Upper lobe of left lung (tissue), 6 donors: ENCODE measurements around the gene UBA1. TPM values are rescaled to one million over a fixed set of nuclear protein-coding genes. Genes with fewer than 3 reads are reported as not detected.

ENCODE experiments used
- ATAC-seq, 2 donors: fragments of 200-7000 bp; cut with Tn5 transposase; one replicate each; pipeline ENCODE4 v1.9.1; 2022; ENCODE audit warnings: mild to moderate bottlenecking in 2 of 2, moderate library complexity in 2 of 2; ENCODE audit not compliant: low FRiP score in 2 of 2
- DNase-seq, 2 donors: peaks; one replicate each; pipeline ENCODE4 v3.0.0-alpha.2; 2019 to 2020
- H3K27ac ChIP-seq, 4 donors: fragments of 200-600 bp; sonication (generic); one replicate each; pipeline ENCODE4 v1.5.1; 2016 to 2019
- H3K27me3 ChIP-seq, 4 donors: fragments of 200-600 bp; sonication (generic); one replicate each; pipeline ENCODE4 v1.5.1; 2017 to 2019
- H3K36me3 ChIP-seq, 4 donors: fragments of 200-600 bp; sonication (generic); one replicate each; pipeline ENCODE4 v1.5.1; 2016 to 2019
- H3K4me1 ChIP-seq, 4 donors: fragments of 200-600 bp; sonication (generic); one replicate each; pipeline ENCODE4 v1.5.1; 2018 to 2019
- H3K4me3 ChIP-seq, 4 donors: fragments of 200-600 bp; sonication (generic); one replicate each; pipeline ENCODE4 v1.5.1; 2017 to 2019; ENCODE audit warnings: mild to moderate bottlenecking in 2 of 4, moderate library complexity in 1 of 4
- H3K9me3 ChIP-seq, 4 donors: fragments of 200-600 bp; sonication (generic); one replicate each; pipeline ENCODE4 v1.5.1; 2018 to 2019
- CTCF ChIP-seq, 6 experiments: fragments of 450-650 bp in 4 of 6; fragments of 200-600 bp in 2 of 6; sonication (generic) in 2 of 6; IDR thresholded peaks; one replicate each; pipeline ENCODE4 v1.5.1; 2016 to 2019; ENCODE audit warnings: antibody characterized with exemption in 6 of 6
- EP300 ChIP-seq, 4 donors: sonication (generic); formaldehyde crosslinking; IDR thresholded peaks; one replicate each; pipeline ENCODE4 v1.5.1; 2017; ENCODE audit warnings: antibody characterized with exemption in 4 of 4, control low read depth in 2 of 4
- POLR2A ChIP-seq, 4 donors: fragments of 450-650 bp; IDR thresholded peaks; one replicate each; pipeline ENCODE4 v1.5.1; 2016 to 2017; ENCODE audit warnings: antibody characterized with exemption in 4 of 4, mild to moderate bottlenecking in 2 of 4
- POLR2AphosphoS5 ChIP-seq, 2 donors: sonication (generic); formaldehyde crosslinking; IDR thresholded peaks; one replicate each; pipeline ENCODE4 v1.5.1; 2017; ENCODE audit warnings: antibody characterized with exemption in 2 of 2
- WGBS, 2 donors: methylation state at CpG; one replicate each; pipeline ENCODE4 v1.1.5; 2017 to 2018; 5-methylcytosine and 5-hydroxymethylcytosine counted together
- total RNA-seq, 6 donors: library from RNA; depleted of rRNA in 4 of 6; stranded (reverse); fragments of >200 nt in 4 of 6; gene quantifications; one replicate each; pipeline versions ENCODE4 v1.1.0 to v1.2.1, GENCODE V29; 2016 to 2021
- donor health status: DM: no; HTN: no; CAD: no; lungs with moderate emphysema.
- donor health status: DM: no; HTN: yes; CAD: no; lungs with severe emphysema.

The UBA1 gene
- total RNA-seq, 6 donors from 2014 or later, result 128 to 186 (median 173) TPM

GRCh38 chrX:47176101-47176740 lies 17.4 kb upstream of the UBA1 start:
- Histone ChIP-seq H3K36me3 (peaks cover 2 to 96% (median 49%) of the 10 kb centered on the region in 4 donors), H3K27ac (no peak overlapping the region), H3K4me3 (no peak overlapping the region), H3K9me3 (no peaks in the 10 kb centered on the region), H3K27me3 (no peaks in the 10 kb centered on the region), H3K4me1 (no peaks in the 10 kb centered on the region)
- TF ChIP-seq EP300 (IDR thresholded peaks at IDR 0.05), result no peak
- TF ChIP-seq POLR2AphosphoS5 (IDR thresholded peaks at IDR 0.05), result no peak
- TF ChIP-seq POLR2A (IDR thresholded peaks at IDR 0.05), result no peak
- TF ChIP-seq CTCF (IDR thresholded peaks at IDR 0.05), result no peak
- WGBS, 2 donors, result 82 to 95% methylated on average over 23 of the region's 23 CpGs
- no peak for ATAC-seq
- DNase-seq, result peak in 1 of 2 donors; percentile 10

GRCh38 chrX:47177079-47177478 lies 16.6 kb upstream of the UBA1 start:
- peak in 1 of 2 donors; percentile 12 for DNase-seq
- Histone ChIP-seq H3K27ac (no peak overlapping the region), H3K36me3 (peaks cover 7 to 96% (median 55%) of the 10 kb centered on the region in 4 donors), H3K9me3 (no peaks in the 10 kb centered on the region), H3K4me1 (no peaks in the 10 kb centered on the region), H3K27me3 (no peaks in the 10 kb centered on the region), H3K4me3 (no peak overlapping the region)
- ATAC-seq, result no peak
- TF ChIP-seq POLR2AphosphoS5 (IDR thresholded peaks at IDR 0.05), result no peak
- no peak for TF ChIP-seq POLR2A (IDR thresholded peaks at IDR 0.05)
- 100% methylated on average over 2 of the region's 2 CpGs; no CpG with 5 or more reads in 1 of the 2 donors for WGBS, 2 donors

GRCh38 chrX:47178337-47178736 lies 15.3 kb upstream of the UBA1 start:
- Histone ChIP-seq H3K27me3 (no peaks in the 10 kb centered on the region), H3K4me3 (no peak overlapping the region), H3K27ac (peak overlapping the region in 1 of 4 donors; percentile 18), H3K4me1 (no peaks in the 10 kb centered on the region), H3K36me3 (peaks cover 7 to 93% (median 48%) of the 10 kb centered on the region in 4 donors), H3K9me3 (no peaks in the 10 kb centered on the region)
- WGBS, 2 donors, result 84 to 100% methylated on average over 1 to 5 of the region's 5 CpGs
- ATAC-seq (no peak), DNase-seq (no peak)
- no peak for TF ChIP-seq EP300 (IDR thresholded peaks at IDR 0.05)

- no peaks in the 10 kb centered on the region for H3K9me3 ChIP-seq
- ATAC-seq, result no peak
- no peak overlapping the region for H3K4me3 ChIP-seq
- 68 to 91% methylated on average over 7 to 14 of the region's 14 CpGs for WGBS, 2 donors
- H3K27me3 ChIP-seq, result no peaks in the 10 kb centered on the region
- TF ChIP-seq POLR2AphosphoS5 (IDR thresholded peaks at IDR 0.05), result no peak
- no peak overlapping the region for H3K27ac ChIP-seq
- DNase-seq, result no peak
- peaks cover 7 to 90% (median 47%) of the 10 kb centered on the region in 4 donors for H3K36me3 ChIP-seq
- no peaks in the 10 kb centered on the region for H3K4me1 ChIP-seq
These were observed 14.3 kb upstream of the UBA1 start for GRCh38 chrX:47179221-47179927.

GRCh38 chrX:47179928-47180255 lies 13.7 kb upstream of the UBA1 start:
- no peak for TF ChIP-seq POLR2A (IDR thresholded peaks at IDR 0.05)
- TF ChIP-seq EP300 (IDR thresholded peaks at IDR 0.05), result no peak
- TF ChIP-seq CTCF (IDR thresholded peaks at IDR 0.05), result no peak
- no peak for TF ChIP-seq POLR2AphosphoS5 (IDR thresholded peaks at IDR 0.05)
- no peaks in the 10 kb centered on the region for H3K4me1 ChIP-seq
- peaks cover 7 to 90% (median 48%) of the 10 kb centered on the region in 4 donors for H3K36me3 ChIP-seq
- 95% methylated on average over 18 of the region's 18 CpGs; no CpG with 5 or more reads in 1 of the 2 donors for WGBS, 2 donors
- no peak for ATAC-seq
- no peak for DNase-seq
- H3K9me3 ChIP-seq, result no peaks in the 10 kb centered on the region
- H3K4me3 ChIP-seq, result no peak overlapping the region
- no peak overlapping the region for H3K27ac ChIP-seq
- H3K27me3 ChIP-seq, result no peaks in the 10 kb centered on the region

GRCh38 chrX:47180346-47180745 lies 13.3 kb upstream of the UBA1 start:
- WGBS, 2 donors, result 84 to 94% methylated on average over 4 to 7 of the region's 8 CpGs
- no peak for DNase-seq
- Histone ChIP-seq H3K27ac (no peak overlapping the region), H3K4me3 (no peak overlapping the region), H3K27me3 (no peaks in the 10 kb centered on the region), H3K4me1 (no peaks in the 10 kb centered on the region), H3K9me3 (no peaks in the 10 kb centered on the region), H3K36me3 (peaks cover 7 to 90% (median 48%) of the 10 kb centered on the region in 4 donors)
- ATAC-seq, result no peak
- no peak for TF ChIP-seq POLR2A (IDR thresholded peaks at IDR 0.05)
- TF ChIP-seq CTCF (IDR thresholded peaks at IDR 0.05), result no peak
- TF ChIP-seq POLR2AphosphoS5 (IDR thresholded peaks at IDR 0.05), result no peak
- no peak for TF ChIP-seq EP300 (IDR thresholded peaks at IDR 0.05)
